Mesothelial cell of epicardium (in vitro differentiated cells): ENCODE results near the gene SERPINF2. TPM values are rescaled to one million over a fixed set of nuclear protein-coding genes. Genes with fewer than 3 reads are reported as not detected.
"Not testable (repeated sequence)": the region's sequence is repeated elsewhere in the genome, so short reads cannot be mapped to it uniquely, and the experiment has no call there.

ENCODE experiments used
- DNase-seq, 2 experiments: peaks; one replicate each; pipeline ENCODE4 v3.0.0; 2021; ENCODE audit warnings: low spot score in 2 of 2; ENCODE audit not compliant: unreplicated experiment in 2 of 2
- H3K27ac Mint-ChIP-seq: 2 replicates; pipeline ENCODE4 v1.8.0; 2021; ENCODE audit warnings: mixed read lengths
- H3K27me3 Mint-ChIP-seq: 2 replicates; pipeline ENCODE4 v1.8.0; 2021; ENCODE audit warnings: low read depth, mixed read lengths
- H3K36me3 Mint-ChIP-seq: 2 replicates; pipeline ENCODE4 v1.8.0; 2021; ENCODE audit warnings: mixed read lengths
- H3K4me1 Mint-ChIP-seq: 2 replicates; pipeline ENCODE4 v1.8.0; 2021; ENCODE audit warnings: mixed read lengths
- H3K4me3 Mint-ChIP-seq: 2 replicates; pipeline ENCODE4 v1.8.0; 2021; ENCODE audit warnings: mild to moderate bottlenecking, moderate library complexity, mixed read lengths
- H3K9me3 Mint-ChIP-seq: 2 replicates; pipeline ENCODE4 v1.8.0; 2021; ENCODE audit warnings: mixed read lengths
- CTCF ChIP-seq: fragments of 200-600 bp; sonication (generic); IDR thresholded peaks from one replicate; pipeline ENCODE4 v1.5.0; 2021; ENCODE audit warnings: antibody characterized with exemption; ENCODE audit not compliant: unreplicated experiment
- total RNA-seq: library from RNA; stranded (reverse); gene quantifications from 3 replicates; pipeline ENCODE4 v1.2.1, GENCODE V29; 2021

Gene SERPINF2
- 0.32 to 0.63 TPM (median 0.44 TPM) in 3 replicates for total RNA-seq

- H3K4me3 Mint-ChIP-seq, result no peak within 1 kb of the TSS
- peaks cover 7% of the 10 kb centered on the region for H3K36me3 Mint-ChIP-seq
- TF ChIP-seq CTCF, result no peak
- peaks cover 5% of the 10 kb centered on the region for H3K4me1 Mint-ChIP-seq
- H3K27me3 Mint-ChIP-seq, result no peaks in the 10 kb centered on the region
- no peak for DNase-seq
- H3K27ac Mint-ChIP-seq, result peak within 1 kb of the TSS; percentile 73
- no peaks in the 10 kb centered on the region for H3K9me3 Mint-ChIP-seq
These were observed at the start of gene SERPINF2 for GRCh38 chr17:1742371-1743087. Gene SERPINF2 (plus strand): TSS chr17:1742871. CDS start chr17:1744996, 2,125 bp downstream.

- H3K36me3 Mint-ChIP-seq, result peaks cover 4% of the 10 kb centered on the region
- no peaks in the 10 kb centered on the region for H3K27me3 Mint-ChIP-seq
- TF ChIP-seq CTCF, result no peak
- H3K27ac Mint-ChIP-seq, result no peak overlapping the region
- no peaks in the 10 kb centered on the region for H3K4me1 Mint-ChIP-seq
- H3K4me3 Mint-ChIP-seq, result no peak overlapping the region
- DNase-seq, result no peak
- H3K9me3 Mint-ChIP-seq, result peaks cover 9% of the 10 kb centered on the region
These were observed 49.3 kb upstream of the SERPINF2 start for GRCh38 chr17:1693339-1693738.

- no peak for TF ChIP-seq CTCF
- Mint-ChIP-seq H3K9me3 (peaks cover 9% of the 10 kb centered on the region), H3K27ac (no peak overlapping the region), H3K36me3 (peaks cover 4% of the 10 kb centered on the region), H3K4me3 (no peak overlapping the region), H3K4me1 (no peaks in the 10 kb centered on the region), H3K27me3 (no peaks in the 10 kb centered on the region)
- DNase-seq, result no peak
These were observed 47.3 kb upstream of the SERPINF2 start for GRCh38 chr17:1695365-1695764.

GRCh38 chr17:1697681-1698080, 45.0 kb upstream of the SERPINF2 start:
- TF ChIP-seq CTCF, result no peak
- Mint-ChIP-seq H3K27ac (no peak overlapping the region), H3K9me3 (peaks cover 2% of the 10 kb centered on the region), H3K36me3 (no peaks in the 10 kb centered on the region), H3K4me3 (no peak overlapping the region), H3K27me3 (no peaks in the 10 kb centered on the region), H3K4me1 (no peaks in the 10 kb centered on the region)
- DNase-seq, result no peak

GRCh38 chr17:1699891-1700290, 42.8 kb upstream of the SERPINF2 start:
- not testable (repeated sequence) for H3K27ac Mint-ChIP-seq, H3K27me3 Mint-ChIP-seq

GRCh38 chr17:1703063-1703462, 39.6 kb upstream of the SERPINF2 start:
- TF ChIP-seq CTCF, result no peak
- Mint-ChIP-seq H3K4me1 (no peaks in the 10 kb centered on the region), H3K27ac (no peak overlapping the region), H3K4me3 (no peak overlapping the region), H3K9me3 (no peaks in the 10 kb centered on the region), H3K27me3 (no peaks in the 10 kb centered on the region), H3K36me3 (peaks cover 3% of the 10 kb centered on the region)
- no peak for DNase-seq

More at GRCh38 chr17:1699891-1700290, 42.8 kb upstream of the SERPINF2 start:
- not testable (repeated sequence) for H3K4me3 Mint-ChIP-seq, H3K36me3 Mint-ChIP-seq, DNase-seq, H3K9me3 Mint-ChIP-seq, H3K4me1 Mint-ChIP-seq
